ENCODE measurements around the gene PAMR1.

- no peak for TF ChIP-seq POLR2A (IDR thresholded peaks at IDR 0.05; ENCODE audit: low read depth)
- no peak for TF ChIP-seq POLR2AphosphoS5 (IDR thresholded peaks at IDR 0.05)
These were observed 18.1 kb upstream of the PAMR1 start for GRCh38 chr11:35543481-35543880.

All from esophagus muscularis mucosa (tissue), 2 donors.